NB4 (cell line): Measurements from ENCODE around the gene UPF1.
"Not testable (repeated sequence)": the region's sequence is repeated elsewhere in the genome, so short reads cannot be mapped to it uniquely, and the experiment has no call there.

Experiments used
- POLR2A ChIP-seq: IDR thresholded peaks from 2 replicates; pipeline ENCODE4 v1.6.1; 2011; ENCODE audit warnings: mild to moderate bottlenecking; ENCODE audit not compliant: insufficient read length; ENCODE audit errors: extremely low read depth
- TF ChIP-seq, protein P1 (sequence below): IDR thresholded peaks from one replicate; pipeline ENCODE4 v1.5.1; 2012; ENCODE audit warnings: low read depth, low read length

- TF ChIP-seq, protein P1, sequence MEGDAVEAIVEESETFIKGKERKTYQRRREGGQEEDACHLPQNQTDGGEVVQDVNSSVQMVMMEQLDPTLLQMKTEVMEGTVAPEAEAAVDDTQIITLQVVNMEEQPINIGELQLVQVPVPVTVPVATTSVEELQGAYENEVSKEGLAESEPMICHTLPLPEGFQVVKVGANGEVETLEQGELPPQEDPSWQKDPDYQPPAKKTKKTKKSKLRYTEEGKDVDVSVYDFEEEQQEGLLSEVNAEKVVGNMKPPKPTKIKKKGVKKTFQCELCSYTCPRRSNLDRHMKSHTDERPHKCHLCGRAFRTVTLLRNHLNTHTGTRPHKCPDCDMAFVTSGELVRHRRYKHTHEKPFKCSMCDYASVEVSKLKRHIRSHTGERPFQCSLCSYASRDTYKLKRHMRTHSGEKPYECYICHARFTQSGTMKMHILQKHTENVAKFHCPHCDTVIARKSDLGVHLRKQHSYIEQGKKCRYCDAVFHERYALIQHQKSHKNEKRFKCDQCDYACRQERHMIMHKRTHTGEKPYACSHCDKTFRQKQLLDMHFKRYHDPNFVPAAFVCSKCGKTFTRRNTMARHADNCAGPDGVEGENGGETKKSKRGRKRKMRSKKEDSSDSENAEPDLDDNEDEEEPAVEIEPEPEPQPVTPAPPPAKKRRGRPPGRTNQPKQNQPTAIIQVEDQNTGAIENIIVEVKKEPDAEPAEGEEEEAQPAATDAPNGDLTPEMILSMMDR = not testable (repeated sequence)
- TF ChIP-seq POLR2A = not testable (repeated sequence)
Measured at GRCh38 chr19:18902519-18902918, 70.8 kb downstream of the UPF1 start.
